Neural cell (in vitro differentiated cells): ENCODE measurements around the gene ADD3. TPM values are rescaled to one million over a fixed set of nuclear protein-coding genes. Genes with fewer than 3 reads are reported as not detected.

ENCODE experiments used
- H2AFZ ChIP-seq: fragments of 200-600, 300-800 bp; sonication (generic), shearing (Covaris generic); 2 replicates; pipeline ENCODE4 v1.6.0; 2014; ENCODE audit warnings: low read depth, mild to moderate bottlenecking, antibody characterized with exemption, low read length, moderate library complexity
- H3F3A ChIP-seq: fragments of 200-600 bp; shearing (Covaris generic); 2 replicates; pipeline ENCODE4 v1.6.1; 2016; ENCODE audit warnings: mild to moderate bottlenecking, moderate library complexity, mixed read lengths, antibody characterized with exemption, low read length; ENCODE audit not compliant: insufficient read depth, poor library complexity, severe bottlenecking
- H3K27ac ChIP-seq: fragments of 200-600, 300-800 bp; sonication (generic), shearing (Covaris generic); 2 replicates; pipeline ENCODE4 v1.5.1; 2014; ENCODE audit warnings: mild to moderate bottlenecking, low read length, moderate library complexity
- H3K27me3 ChIP-seq: fragments of 300-800, 200-600 bp; sonication (generic), shearing (Covaris generic); 2 replicates; pipeline ENCODE4 v1.6.0; 2014; ENCODE audit warnings: mild to moderate bottlenecking, low read depth, low read length, moderate library complexity; ENCODE audit not compliant: insufficient read depth
- H3K36me3 ChIP-seq: fragments of 300-800, 200-600 bp; sonication (generic), shearing (Covaris generic); 2 replicates; pipeline ENCODE4 v1.5.1; 2014; ENCODE audit warnings: mild to moderate bottlenecking, antibody characterized with exemption, low read length, moderate library complexity; ENCODE audit not compliant: insufficient read depth
- H3K4me2 ChIP-seq: fragments of 300-800, 200-600 bp; sonication (generic), shearing (Covaris generic); 2 replicates; pipeline ENCODE4 v1.6.0; 2014; ENCODE audit warnings: mild to moderate bottlenecking, low read length
- H3K4me3 ChIP-seq: fragments of 300-800, 200-600 bp; sonication (generic), shearing (Covaris generic); 2 replicates; pipeline ENCODE4 v1.5.1; 2014; ENCODE audit warnings: mild to moderate bottlenecking, low read length, moderate library complexity
- H3K79me2 ChIP-seq: fragments of 200-600 bp; shearing (Covaris generic); replicated peaks from 2 replicates; pipeline ENCODE4 v1.6.0; 2014; ENCODE audit warnings: mild to moderate bottlenecking, low read length, moderate library complexity; ENCODE audit not compliant: insufficient read depth
- H3K9ac ChIP-seq: fragments of 300-800, 200-600 bp; sonication (generic), shearing (Covaris generic); 2 replicates; pipeline ENCODE4 v1.6.1; 2016; ENCODE audit warnings: mild to moderate bottlenecking, low read length, mixed read lengths
- H3K9me2 ChIP-seq: fragments of 200-600 bp; shearing (Covaris generic); 2 replicates; pipeline ENCODE4 v1.6.1; 2016; ENCODE audit warnings: mild to moderate bottlenecking, low read length, mixed read lengths; ENCODE audit not compliant: insufficient read depth
- H3K9me3 ChIP-seq: fragments of 200-600, 300-800 bp; sonication (generic), shearing (Covaris generic); 2 replicates; pipeline ENCODE4 v1.6.1; 2016; ENCODE audit warnings: mild to moderate bottlenecking, mixed run types, low read length, moderate library complexity, mixed read lengths
- H4K20me1 ChIP-seq: fragments of 200-600 bp; shearing (Covaris generic); 2 replicates; pipeline ENCODE4 v1.6.1; 2016; ENCODE audit warnings: mild to moderate bottlenecking, mixed run types; ENCODE audit not compliant: insufficient read depth
- CTCF ChIP-seq: fragments of 450-650 bp; IDR thresholded peaks from 2 replicates; pipeline ENCODE4 v1.5.1; 2014; ENCODE audit warnings: antibody characterized with exemption, mild to moderate bottlenecking, moderate library complexity; ENCODE audit not compliant: poor library complexity, severe bottlenecking
- EP300 ChIP-seq: fragments of 450-650 bp; conservative IDR thresholded peaks from 2 replicates; pipeline ENCODE4 v1.6.1; 2014; ENCODE audit warnings: antibody characterized with exemption, mild to moderate bottlenecking, moderate library complexity; ENCODE audit not compliant: poor library complexity, severe bottlenecking
- EZH2 ChIP-seq: fragments of 200-600, 300-800 bp; shearing (Covaris generic), sonication (generic); IDR thresholded peaks from 2 replicates; pipeline ENCODE4 v1.6.1; 2014; ENCODE audit warnings: antibody characterized with exemption, low read length, borderline replicate concordance, mild to moderate bottlenecking; ENCODE audit not compliant: insufficient read depth, poor library complexity, severe bottlenecking
- MXI1 ChIP-seq: fragments of 450-650 bp; conservative IDR thresholded peaks from 2 replicates; pipeline ENCODE4 v1.6.1; 2014; ENCODE audit warnings: antibody characterized with exemption, mild to moderate bottlenecking; ENCODE audit not compliant: poor library complexity, severe bottlenecking
- POLR2AphosphoS5 ChIP-seq: IDR thresholded peaks from 2 replicates; pipeline ENCODE4 v1.6.1; 2012
- RAD21 ChIP-seq: fragments of 450-650 bp; conservative IDR thresholded peaks from 2 replicates; pipeline ENCODE4 v1.6.1; 2014; ENCODE audit warnings: antibody characterized with exemption, mild to moderate bottlenecking, moderate library complexity
- REST ChIP-seq: IDR thresholded peaks from 2 replicates; pipeline ENCODE4 v1.6.1; 2012; ENCODE audit warnings: borderline replicate concordance
- SMC3 ChIP-seq: fragments of 450-650 bp; conservative IDR thresholded peaks from 2 replicates; pipeline ENCODE4 v1.6.1; 2014; ENCODE audit warnings: antibody characterized with exemption, mild to moderate bottlenecking, moderate library complexity; ENCODE audit not compliant: poor library complexity
- TAF1 ChIP-seq: IDR thresholded peaks from 2 replicates; pipeline ENCODE4 v1.6.1; 2012; ENCODE audit warnings: low read depth
- polyA plus RNA-seq: library from polyadenylated mRNA; depleted of rRNA; stranded (reverse); fragments of >200 nt; gene quantifications from 2 replicates; pipeline ENCODE4 v1.2.3, GENCODE V29; 2014

The ADD3 gene
- polyA plus RNA-seq, 1 donor from 2014 or later = 40.6 TPM

- no peaks in the 10 kb centered on the region for H4K20me1 ChIP-seq
- no peak overlapping the region for H2AFZ ChIP-seq
- no peaks in the 10 kb centered on the region for H3F3A ChIP-seq
- no peaks in the 10 kb centered on the region for H3K9me2 ChIP-seq
- no peak overlapping the region for H3K27ac ChIP-seq
- no peak overlapping the region for H3K4me2 ChIP-seq
- H3K9ac ChIP-seq = no peak overlapping the region
- no peaks in the 10 kb centered on the region for H3K27me3 ChIP-seq
- no peak overlapping the region for H3K4me3 ChIP-seq
- TF ChIP-seq POLR2AphosphoS5 (no peak), RAD21 (no peak), EP300 (no peak), TAF1 (no peak), CTCF (no peak)
- H3K9me3 ChIP-seq = no peaks in the 10 kb centered on the region
- no peaks in the 10 kb centered on the region for H3K36me3 ChIP-seq
- peaks cover 27% of the 10 kb centered on the region for H3K79me2 ChIP-seq
Observed at GRCh38 chr10:110017052-110017451, 9.3 kb downstream of the ADD3 start.

GRCh38 chr10:110017907-110018306 lies 10.1 kb downstream of the ADD3 start:
- H2AFZ ChIP-seq = no peak overlapping the region
- H3K9me3 ChIP-seq = no peaks in the 10 kb centered on the region
- H3K4me2 ChIP-seq = no peak overlapping the region
- H3K27ac ChIP-seq = no peak overlapping the region
- H3K36me3 ChIP-seq = no peaks in the 10 kb centered on the region
- H3K27me3 ChIP-seq = no peaks in the 10 kb centered on the region
- no peak overlapping the region for H3K4me3 ChIP-seq
- TF ChIP-seq POLR2AphosphoS5 (no peak), REST (no peak), CTCF (no peak), EP300 (no peak), RAD21 (no peak), TAF1 (no peak), EZH2 (no peak), SMC3 (no peak), MXI1 (no peak)
- no peaks in the 10 kb centered on the region for H3F3A ChIP-seq
- H3K79me2 ChIP-seq = peaks cover 27% of the 10 kb centered on the region
- no peak overlapping the region for H3K9ac ChIP-seq
- H3K9me2 ChIP-seq = no peaks in the 10 kb centered on the region
- H4K20me1 ChIP-seq = no peaks in the 10 kb centered on the region
